GM19240 (cell line): Measurements from ENCODE around the gene KPNA6.
"Not testable (repeated sequence)": the region's sequence is repeated elsewhere in the genome, so short reads cannot be mapped to it uniquely, and the experiment has no call there.

Experiments
- DNase-seq: peaks from one replicate; pipeline ENCODE4 v3.0.0; 2011; ENCODE audit warnings: low spot score; ENCODE audit not compliant: insufficient read length

The KPNA6 gene

GRCh38 chr1:32107742-32108661 is at the start of gene KPNA6:
KPNA6 (plus strand) TSS chr1:32108056; CDS start chr1:32108131, 75 bp downstream.
- DNase-seq, result peak; percentile 61

- no peak for DNase-seq
These were observed 46.9 kb upstream of the KPNA6 start for GRCh38 chr1:32060914-32061313.

- no peak for DNase-seq
These were observed 45.0 kb upstream of the KPNA6 start for GRCh38 chr1:32062867-32063230.

- no peak for DNase-seq
These were observed 44.6 kb upstream of the KPNA6 start for GRCh38 chr1:32063261-32063681.

- DNase-seq, result not testable (repeated sequence)
These were observed 42.0 kb upstream of the KPNA6 start for GRCh38 chr1:32065613-32066488.

- DNase-seq, result no peak
These were observed 41.4 kb upstream of the KPNA6 start for GRCh38 chr1:32066489-32066873.

GRCh38 chr1:32068957-32069588 is 38.8 kb upstream of the KPNA6 start:
- DNase-seq, result no peak

GRCh38 chr1:32071758-32072621 is 35.9 kb upstream of the KPNA6 start:
- DNase-seq, result no peak

- peak; percentile 93 for DNase-seq
These were observed 35.1 kb upstream of the KPNA6 start, which contains the start of gene TMEM39B for GRCh38 chr1:32072622-32073298. TMEM39B (plus strand) TSS chr1:32072939; CDS start chr1:32073048, 109 bp downstream.

- no peak for DNase-seq
These were observed 34.3 kb upstream of the KPNA6 start for GRCh38 chr1:32073299-32074229.

- DNase-seq, result no peak
These were observed 33.0 kb upstream of the KPNA6 start for GRCh38 chr1:32074841-32075240.

- no peak for DNase-seq
These were observed 30.4 kb upstream of the KPNA6 start for GRCh38 chr1:32077451-32077850.

- DNase-seq, result no peak
These were observed 25.8 kb upstream of the KPNA6 start for GRCh38 chr1:32082022-32082421.

GRCh38 chr1:32086381-32086780 is 21.5 kb upstream of the KPNA6 start:
- not testable (repeated sequence) for DNase-seq

- no peak for DNase-seq
These were observed 16.7 kb upstream of the KPNA6 start for GRCh38 chr1:32091176-32091575.

- DNase-seq, result no peak
These were observed 16.3 kb upstream of the KPNA6 start for GRCh38 chr1:32091591-32091990.

- DNase-seq, result no peak
These were observed 12.9 kb upstream of the KPNA6 start for GRCh38 chr1:32094746-32095521.

- DNase-seq, result no peak
These were observed 8.4 kb upstream of the KPNA6 start for GRCh38 chr1:32099426-32099825.
